ENCODE data around the gene IKZF1. TPM values are rescaled to one million over a fixed set of nuclear protein-coding genes. Genes with fewer than 3 reads are reported as not detected.
"Not testable (repeated sequence)": the region's sequence is repeated elsewhere in the genome, so short reads cannot be mapped to it uniquely, and the experiment has no call there.

The IKZF1 gene
- total RNA-seq, 1 donor from 2014 or later, result 2.4 TPM

DNA sequence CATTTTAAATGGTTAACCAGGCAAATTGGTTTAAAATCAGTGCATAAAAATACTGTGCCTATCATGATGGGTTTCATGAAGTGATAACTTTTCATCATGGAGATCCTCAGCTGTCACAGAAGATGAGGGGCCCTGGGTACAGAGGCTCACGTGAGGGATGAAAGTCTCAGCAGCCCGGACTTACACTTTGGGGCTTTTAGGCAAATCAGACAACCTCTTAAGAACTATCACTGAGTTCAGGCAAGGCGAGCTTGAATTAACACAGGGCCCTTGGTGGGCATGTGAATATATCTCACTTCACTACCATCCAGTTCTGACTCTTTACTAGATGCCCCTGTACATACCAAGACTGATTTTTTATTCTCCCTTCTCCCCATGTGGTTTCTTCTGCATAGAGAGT is 19.6 kb downstream of the IKZF1 start:
- intact Hi-C loops (cut with DNase I), result no loop called here
- ATAC-seq (ENCODE audit: poor library complexity) (no peak), DNase-seq (no peak)

DNA sequence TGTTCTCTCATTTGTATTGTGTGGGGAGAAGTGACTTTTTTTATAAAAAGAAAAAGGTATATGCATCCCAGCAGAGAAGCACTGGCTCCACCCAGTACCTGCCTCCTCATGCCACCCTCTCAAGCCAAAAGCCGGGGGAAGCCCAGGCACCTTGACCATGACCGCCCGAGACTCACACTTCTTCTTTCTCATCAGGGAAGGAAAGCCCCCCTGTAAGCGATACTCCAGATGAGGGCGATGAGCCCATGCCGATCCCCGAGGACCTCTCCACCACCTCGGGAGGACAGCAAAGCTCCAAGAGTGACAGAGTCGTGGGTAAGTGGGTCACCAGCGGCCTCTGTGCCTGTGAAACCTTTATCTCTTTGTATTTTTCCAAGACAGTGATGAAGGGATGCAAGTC is 22.9 kb downstream of the IKZF1 start:
- DNase-seq, result no peak
- intact Hi-C loops (cut with DNase I), result no loop called here
- no peak for ATAC-seq (ENCODE audit: poor library complexity)

DNA sequence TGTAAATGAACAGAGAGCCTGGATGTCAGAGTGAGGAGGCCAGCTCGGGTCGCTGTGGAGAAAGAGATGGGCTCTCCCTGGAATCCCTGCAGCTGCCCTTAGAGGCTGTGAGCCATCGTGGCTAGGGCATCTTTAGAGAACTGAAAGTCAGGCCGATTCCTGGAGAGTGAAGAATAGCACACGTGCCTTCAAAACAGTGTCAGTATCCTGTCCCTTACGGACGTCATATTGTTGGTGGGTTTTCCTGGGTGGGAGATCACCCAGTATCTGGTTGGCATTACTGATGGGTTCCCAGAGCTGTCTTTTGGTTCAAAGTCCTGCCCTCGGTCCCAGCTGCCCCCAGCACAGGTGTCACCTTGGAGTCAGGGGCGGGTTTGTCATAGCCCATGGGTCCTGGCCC is 25.3 kb downstream of the IKZF1 start:
- no peak for DNase-seq
- no peak for ATAC-seq (ENCODE audit: poor library complexity)

DNA sequence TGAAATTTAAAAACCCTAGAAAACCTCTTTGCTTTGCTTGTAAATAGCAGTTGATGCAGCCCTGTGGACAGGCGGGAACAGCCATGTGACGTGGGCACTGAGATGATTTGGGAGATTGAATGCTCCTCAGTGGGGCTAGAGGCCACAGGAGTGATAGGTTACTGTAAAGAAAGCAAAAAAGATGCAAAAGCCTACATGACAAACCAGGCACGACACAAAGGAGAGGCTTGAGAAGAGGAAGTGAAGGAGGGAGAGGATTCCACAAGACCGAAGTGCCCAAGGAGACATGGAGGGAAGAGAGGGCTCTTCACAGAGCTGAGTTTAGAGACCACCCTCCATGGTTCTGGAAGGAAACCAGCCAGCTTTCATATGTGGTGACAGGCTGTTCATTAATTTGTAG is 25.7 kb downstream of the IKZF1 start:
- intact Hi-C loops (cut with DNase I), result no loop called here
- no peak for ATAC-seq (ENCODE audit: poor library complexity)
- no peak for DNase-seq

More for the DNA sequence above, 25.3 kb downstream of the IKZF1 start:
- intact Hi-C loops (cut with DNase I), result no loop called here

DNA sequence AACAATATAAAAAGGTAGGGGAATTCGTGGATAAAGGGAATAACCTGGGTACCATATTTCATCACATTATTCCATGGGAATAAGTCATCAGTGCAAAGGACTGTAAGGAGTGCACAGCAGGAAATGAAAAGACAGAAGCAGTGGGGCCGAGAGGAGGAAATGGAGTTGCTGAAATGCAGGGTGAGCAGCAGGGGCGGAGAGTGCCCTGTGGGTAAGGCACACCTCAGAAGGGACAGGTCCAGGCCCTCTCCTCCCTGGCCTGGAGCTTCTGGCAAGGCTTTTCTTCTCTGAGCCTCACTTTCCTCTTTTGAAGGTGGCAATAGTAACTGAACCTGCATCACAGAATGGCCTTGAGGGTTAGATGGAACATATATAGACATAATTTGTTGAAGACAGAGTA is 26.2 kb downstream of the IKZF1 start:
- DNase-seq (no peak), ATAC-seq (ENCODE audit: poor library complexity) (no peak)
- intact Hi-C loops (cut with DNase I), result no loop called here

DNA sequence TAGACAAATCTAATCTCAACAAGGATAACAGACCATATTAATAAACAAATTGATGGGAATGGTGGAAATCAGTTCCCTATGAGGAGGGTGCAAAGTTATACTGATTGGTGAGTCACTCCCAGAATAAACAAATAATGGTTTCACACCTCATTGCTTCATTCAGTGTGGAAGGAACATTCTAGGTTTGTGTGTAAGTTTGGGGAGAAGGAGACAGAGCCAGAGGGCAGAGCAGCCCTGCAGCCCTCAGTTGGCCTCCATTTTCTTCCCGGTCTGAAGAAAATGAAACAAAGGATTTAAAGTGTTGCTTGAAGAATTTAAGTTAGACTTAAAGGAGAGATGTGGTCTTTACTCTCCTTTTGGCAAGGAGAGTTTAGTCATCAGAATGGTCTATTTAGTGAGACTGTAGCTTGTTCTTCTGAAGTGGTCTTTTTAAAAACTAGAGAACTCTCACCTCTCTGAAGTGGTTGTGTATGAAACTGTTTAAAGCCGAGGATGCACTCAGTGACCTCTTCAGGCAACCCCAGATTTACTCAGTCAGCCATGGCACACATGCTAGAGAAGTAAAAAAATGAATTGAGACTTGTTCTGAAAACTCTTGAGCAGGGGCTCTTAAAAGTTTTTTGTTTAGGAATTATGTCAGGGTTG is 27.2 kb downstream of the IKZF1 start:
- no peak for ATAC-seq (ENCODE audit: poor library complexity)
- intact Hi-C loops (cut with DNase I), result no loop called here

DNA sequence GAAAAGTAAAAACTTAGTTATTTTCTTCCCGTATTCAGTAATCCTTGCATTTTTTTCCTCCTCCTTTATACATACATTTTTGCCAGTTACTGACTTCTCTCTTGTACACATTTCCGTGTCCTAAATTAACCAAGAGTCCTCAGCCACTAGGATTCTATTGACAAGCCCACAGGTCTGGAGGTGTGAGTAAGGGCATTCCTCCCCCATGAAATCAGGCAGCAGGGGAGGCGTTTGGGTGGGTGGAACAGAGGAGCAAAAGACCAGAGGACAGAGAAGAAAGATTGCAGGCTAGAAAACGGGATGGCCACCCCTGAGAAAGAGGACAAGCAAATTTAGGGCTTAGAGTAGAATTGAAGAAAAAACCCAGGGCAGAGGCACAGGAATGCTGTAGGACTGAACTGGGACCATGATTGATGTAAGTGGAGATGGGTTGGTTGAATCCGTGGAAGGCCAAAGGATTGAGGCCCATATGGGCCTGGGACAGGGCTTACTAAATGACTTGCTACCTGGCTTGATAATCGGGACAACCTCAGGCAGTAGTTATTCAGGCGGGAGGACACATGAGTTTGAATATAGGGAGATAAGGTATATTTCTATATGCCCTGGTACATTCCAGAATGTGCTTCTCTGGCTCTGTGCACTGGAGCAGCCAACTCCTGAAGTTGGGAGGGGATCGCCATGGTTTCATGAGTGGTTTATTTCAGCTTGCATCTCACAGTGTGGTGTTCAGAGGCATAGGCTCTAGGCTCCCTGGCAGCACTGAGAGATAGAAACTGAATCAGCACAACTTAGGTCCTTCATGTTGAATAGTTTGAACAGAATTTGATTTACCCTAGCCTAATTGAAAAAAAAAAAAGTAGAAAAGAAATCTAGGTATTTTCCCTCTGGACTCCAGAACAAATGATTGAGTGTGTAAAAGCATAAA is 28.0 kb downstream of the IKZF1 start:
- intact Hi-C loops (cut with DNase I), result no loop called here
- no peak for ATAC-seq (ENCODE audit: poor library complexity)

More for the DNA sequence above, 27.2 kb downstream of the IKZF1 start:
- no peak for DNase-seq

DNA sequence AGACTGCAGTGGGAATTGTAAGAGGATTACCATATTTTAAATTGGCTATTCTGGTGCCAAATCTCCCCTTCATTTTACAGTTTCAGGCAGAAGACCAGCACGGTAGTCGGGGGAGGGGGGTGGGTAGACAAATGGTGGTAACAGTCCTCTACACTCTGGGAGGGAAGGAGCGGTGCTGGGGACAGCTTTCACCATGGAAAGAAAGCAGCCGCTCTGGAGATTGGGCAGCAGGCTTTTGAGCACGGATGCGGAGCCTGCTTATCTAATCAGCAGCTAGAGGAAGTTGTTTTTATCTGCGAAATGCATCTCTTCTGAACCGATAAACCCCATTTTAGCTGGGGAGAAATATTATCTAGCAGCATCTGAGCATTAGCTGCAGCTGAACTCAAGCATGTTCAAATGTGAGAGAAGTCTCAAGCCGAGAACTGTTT is 28.7 kb downstream of the IKZF1 start:
- no peak for ATAC-seq (ENCODE audit: poor library complexity)
- no peak for DNase-seq
- intact Hi-C loops (cut with DNase I), result no loop called here

More for the DNA sequence above, 28.0 kb downstream of the IKZF1 start:
- DNase-seq, result no peak

DNA sequence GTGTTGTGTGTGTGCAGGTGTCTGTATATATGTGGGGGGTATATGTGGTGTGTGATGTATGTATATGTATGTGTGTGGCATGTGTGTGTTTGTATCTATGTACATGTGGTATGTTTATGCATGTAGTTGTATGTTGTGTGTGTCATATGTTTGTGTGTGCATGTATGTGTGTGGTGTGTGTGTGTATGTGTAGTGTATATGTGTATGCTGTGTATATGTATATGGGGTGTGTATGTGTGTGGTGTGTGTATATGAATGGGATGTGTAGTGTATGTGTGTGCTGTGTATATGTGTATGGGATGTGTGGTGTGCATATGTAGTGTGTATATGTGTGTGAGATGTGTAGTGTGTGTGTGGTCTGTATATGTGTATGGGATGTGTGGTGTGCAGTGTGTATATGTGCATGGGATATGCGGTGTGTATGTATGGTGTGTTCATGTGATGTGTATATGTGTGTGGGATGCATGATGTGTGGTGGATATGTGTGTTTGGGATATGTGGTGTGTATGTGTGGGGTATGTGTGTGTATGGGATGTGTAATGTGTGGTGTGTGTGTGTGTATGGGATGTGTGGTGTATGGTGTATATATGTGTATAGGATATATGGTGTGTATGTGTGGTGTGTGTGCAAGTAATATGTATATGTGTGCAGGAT is 30.0 kb downstream of the IKZF1 start:
- DNase-seq (no peak), ATAC-seq (ENCODE audit: poor library complexity) (no peak)
- intact Hi-C loops (cut with DNase I), result no loop called here

DNA sequence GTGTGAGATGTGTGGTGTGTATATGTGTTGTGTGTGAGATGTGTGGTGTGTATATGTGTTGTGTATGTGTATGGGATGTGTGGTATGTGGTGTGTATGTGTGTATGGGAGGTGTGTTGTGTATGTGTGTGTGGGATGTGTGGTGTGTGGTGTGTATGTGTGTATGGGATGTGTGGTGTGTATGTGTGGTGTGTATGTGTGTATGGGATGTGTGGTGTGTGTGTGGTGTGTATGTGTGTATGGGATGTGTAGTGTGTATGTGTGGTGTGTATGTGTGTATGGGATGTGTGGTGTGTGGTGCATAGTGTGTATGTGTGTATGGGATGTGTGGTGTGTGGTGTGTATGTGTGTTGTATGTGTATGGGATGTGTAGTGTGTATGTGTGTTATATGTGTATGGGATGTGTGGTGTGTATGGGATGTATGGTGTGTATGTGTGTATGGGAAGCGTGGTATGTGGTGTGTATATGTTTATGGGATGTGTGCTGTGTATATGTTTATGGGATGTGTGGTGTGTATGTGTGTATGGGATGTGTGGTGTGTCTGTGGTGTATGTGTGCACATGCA is 30.8 kb downstream of the IKZF1 start:
- DNase-seq, result no peak
- ATAC-seq (ENCODE audit: poor library complexity), result no peak
- intact Hi-C loops (cut with DNase I), result no loop called here

DNA sequence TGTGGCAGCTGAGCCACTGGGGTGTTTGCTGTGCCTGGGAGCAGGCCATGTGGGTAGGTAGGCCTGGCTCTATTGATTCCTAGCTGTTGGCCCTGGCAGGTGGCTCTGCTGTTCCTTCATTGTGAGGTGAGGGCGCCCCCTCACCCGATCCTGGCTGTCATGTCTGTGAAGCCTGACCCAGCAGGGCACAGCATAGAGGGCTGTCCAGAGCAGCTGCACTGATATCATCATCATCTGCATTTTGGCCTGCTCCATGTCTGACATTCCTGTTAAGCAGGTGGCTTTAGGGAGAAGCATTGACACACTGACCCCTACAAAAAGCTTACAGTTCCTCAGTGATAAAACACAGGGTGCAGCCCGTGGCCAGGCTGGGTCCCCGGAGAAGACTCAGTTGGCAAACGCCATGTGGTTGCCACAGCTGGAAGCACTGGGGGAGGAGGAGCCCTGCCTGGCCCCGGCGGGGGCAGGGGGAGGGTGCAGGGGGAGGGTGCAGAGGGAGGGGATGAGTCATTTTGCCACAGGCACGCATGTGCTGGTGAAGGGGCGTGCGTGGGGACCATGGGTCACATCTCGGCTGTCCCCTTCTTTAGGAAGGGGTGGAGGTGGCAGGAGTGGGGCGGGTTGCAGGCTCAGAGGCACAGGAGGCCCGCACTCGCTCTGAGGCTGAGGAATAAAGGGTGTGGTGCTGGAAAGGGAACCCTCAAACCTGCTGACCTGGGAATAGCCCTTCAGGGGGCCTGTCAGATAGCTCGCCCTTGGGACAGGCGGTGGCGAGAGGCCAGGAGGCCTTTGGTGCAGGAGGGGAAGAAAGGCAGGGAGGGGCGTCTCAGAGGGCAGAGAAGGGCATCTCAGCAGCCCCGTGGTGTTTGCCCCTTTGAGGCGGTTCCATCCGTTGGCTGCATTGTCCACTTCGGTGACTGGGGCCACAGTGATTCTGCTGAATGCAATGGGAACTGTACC is 31.6 kb downstream of the IKZF1 start:
- ATAC-seq (ENCODE audit: poor library complexity) (peak; percentile 48), DNase-seq (no peak)
- intact Hi-C loops (cut with DNase I), result no loop called here

DNA sequence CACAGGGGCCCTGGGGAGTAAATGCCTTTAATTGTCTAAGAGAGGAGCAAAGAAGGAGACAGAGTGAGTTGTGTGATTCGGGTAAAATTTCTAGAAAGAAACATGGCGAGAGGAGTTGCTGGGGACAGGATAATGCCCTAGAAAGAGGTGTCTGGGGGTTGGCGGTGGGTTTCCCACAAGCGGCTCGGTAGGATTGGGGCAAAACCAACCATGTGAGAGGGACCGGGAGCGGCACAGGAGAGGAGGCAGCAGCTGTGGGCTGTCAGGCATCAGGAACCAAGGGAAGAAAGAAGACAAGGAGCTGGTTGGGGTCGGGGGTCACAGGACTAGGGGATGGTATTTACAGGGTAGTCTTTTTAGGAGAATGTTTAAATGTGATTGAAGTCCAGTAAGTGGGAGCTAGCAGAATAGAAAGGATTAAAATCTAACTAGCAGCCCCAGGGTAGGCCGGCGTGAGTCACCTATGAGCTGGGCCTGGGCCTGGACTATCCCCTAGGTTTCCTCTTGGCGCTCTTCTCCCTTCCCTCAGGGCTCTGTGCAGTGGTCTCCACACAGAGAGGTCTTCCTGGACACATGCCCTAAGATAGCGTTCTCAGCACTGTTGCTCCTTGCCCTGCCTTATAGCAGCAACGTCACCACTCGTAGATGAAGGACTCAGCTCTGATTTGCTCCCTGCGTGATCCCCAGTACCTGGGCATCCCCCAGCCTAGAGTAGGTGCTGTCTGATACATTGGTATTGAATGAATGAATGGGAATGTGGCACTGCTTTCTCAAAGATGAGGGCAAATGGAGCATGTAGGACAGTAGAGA is 32.6 kb downstream of the IKZF1 start:
- intact Hi-C loops (cut with DNase I), result no loop called here
- DNase-seq (no peak), ATAC-seq (ENCODE audit: poor library complexity) (no peak)

DNA sequence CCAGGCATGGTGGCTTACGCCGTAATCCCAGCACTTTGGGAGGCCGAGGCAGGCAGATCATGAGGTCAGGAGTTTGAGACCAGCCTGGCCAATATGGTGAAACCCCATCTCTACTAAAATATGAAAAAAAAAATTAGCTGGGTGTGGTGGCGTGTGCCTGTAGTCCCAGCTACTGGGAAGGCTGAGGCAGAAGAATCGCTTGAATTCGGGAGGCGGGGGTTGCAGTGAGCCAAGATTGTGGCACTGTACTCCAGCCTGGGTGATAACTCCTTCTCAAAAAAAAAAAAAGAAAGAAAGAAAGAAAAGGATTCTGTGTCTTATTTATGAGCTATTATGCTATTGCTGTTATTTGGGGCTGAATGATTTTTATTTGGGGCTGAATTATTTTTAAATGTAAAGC is 35.0 kb downstream of the IKZF1 start:
- intact Hi-C loops (cut with DNase I); DNase-seq; ATAC-seq (ENCODE audit: poor library complexity): not testable (repeated sequence)

DNA sequence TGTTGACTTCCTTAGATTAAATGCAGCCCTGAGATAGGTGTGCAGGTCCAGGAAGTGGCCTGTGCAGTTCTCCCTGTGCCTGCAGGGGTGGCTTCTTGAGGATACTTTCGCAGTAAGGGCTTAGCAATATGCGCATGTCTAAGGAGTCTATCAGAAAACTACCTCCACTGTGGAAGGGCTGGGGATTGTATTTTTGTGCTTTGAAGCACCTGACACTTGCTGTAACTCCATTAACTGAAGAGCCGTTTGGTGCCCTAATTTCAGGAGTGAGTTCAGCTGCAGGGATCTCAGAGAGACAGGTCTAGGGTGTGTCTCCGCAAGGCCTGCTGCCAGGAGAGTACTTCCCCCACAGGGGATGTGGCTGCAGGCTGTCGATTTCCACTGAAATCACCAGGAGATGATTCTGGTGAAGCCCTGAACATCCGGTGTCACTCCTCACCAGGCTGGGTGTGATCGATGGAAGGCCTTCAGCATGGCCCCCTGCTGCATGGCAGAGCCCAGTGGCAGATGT is 35.5 kb downstream of the IKZF1 start:
- intact Hi-C loops (cut with DNase I), result no loop called here
- DNase-seq, result no peak
- no peak for ATAC-seq (ENCODE audit: poor library complexity)

DNA sequence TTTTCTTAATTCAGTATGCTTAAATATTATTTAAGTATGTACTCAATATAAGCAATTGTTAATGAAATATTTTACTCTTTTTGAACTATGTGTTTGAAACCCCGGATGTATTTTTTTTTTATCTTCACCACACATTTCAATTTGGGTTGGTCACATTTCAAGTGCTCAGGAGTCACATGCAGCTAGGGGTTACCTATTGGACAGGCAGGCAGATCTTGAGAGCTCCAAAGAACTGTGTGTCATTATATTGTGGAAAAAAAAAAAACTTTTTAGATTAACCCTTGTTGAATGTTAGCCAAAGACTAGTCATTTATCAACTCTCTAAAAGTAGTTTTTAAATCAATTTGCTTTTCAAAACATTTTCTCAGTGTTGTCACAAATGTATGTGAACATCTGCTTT is 37.2 kb downstream of the IKZF1 start:
- DNase-seq (no peak), ATAC-seq (ENCODE audit: poor library complexity) (no peak)
- intact Hi-C loops (cut with DNase I), result no loop called here

DNA sequence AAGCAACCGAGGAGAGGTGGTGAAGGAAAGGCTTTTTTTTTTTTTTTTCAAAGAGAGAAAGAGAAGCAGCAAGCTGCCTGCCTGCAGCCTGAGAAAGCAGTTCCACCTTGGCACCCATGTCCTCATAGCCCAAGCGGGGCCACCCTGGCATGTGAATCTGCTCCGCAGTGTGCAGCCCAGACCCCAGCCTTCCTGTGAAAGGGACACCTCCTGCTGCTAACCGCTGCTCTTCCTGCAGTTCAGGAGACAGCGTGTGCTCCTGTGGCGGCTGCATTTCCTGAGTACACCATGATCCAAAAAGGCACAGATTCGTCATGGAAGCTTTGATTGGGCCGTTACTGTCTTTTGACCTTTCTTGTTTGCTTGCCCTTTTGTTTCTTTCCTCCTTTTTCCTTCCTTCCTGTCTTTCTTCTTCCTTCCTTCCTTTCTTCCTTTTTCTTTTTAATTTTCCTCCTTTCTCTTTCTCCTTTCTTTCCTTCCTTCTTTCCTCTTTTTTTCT is 38.1 kb downstream of the IKZF1 start:
- intact Hi-C loops (cut with DNase I), result no loop called here
- DNase-seq (no peak), ATAC-seq (ENCODE audit: poor library complexity) (peak; percentile 53)

Data from Right ventricle myocardium superior (tissue), 1 donor.